Stimulated activated CD4-positive, alpha-beta T cell treated with anti-CD3 and anti-CD28 coated beads, Interleukin-12 subunit alpha, Interleukin-12 subunit beta, amount 100 ng/mL, for 24 hours (primary cell): Measurements from ENCODE around the gene LCN15.
"Not testable (repeated sequence)": the region's sequence is repeated elsewhere in the genome, so short reads cannot be mapped to it uniquely, and the experiment has no call there.

Experiments
- DNase-seq, 2 experiments: peaks; one replicate each; pipeline ENCODE4 v3.0.0-alpha.2; 2020; ENCODE audit warnings: low read depth in 2 of 2

Gene LCN15

DNA sequence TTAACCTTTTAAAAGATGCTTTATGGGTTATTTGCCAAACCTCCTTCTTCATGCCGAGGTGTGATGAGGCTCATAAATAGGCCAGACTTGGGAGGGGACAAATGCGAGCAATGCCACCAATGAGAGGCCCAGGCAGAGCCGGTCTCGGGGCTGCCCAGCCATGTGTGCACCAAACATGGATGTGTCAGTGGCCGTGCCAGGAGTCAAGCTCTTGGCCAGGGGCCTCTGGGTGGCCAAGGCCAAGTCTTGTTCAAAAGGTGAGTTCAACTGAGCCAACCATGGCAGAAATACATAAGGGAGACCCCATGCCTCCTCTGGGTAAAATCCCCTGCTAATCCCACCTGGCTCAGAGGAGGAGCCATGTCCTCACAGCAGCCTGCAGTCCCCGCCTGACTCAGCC, 10.9 kb upstream of the LCN15 start:
- no peak for DNase-seq

DNA sequence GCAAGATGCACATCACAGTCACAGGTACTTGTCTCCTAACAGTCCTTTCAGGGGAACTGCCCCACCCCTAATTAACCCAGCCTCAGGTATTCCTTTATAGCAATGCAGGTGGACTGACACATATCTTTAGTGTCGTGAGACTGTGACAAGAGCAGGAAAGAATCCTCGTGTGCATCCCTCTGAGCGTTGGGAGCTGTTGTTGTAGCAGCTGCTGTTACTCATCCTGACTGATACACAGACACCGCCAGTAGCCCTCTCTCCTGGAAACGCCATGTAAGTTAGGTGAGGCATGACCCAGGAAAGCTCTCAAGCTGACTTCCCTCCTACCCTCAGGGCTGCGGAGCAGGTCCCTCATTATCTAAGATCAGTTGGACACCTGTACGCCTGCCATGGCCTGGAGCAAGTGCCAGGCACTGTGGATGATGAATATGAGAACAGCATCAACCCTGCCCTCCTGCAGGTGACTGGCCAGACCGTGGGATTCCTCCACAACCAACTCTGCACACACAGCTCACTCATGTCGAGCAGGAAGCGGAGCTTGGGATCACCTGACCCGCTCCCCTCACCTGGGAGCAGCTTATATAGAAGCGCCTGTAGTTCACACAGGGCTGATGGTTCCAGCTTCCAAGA, 10.2 kb upstream of the LCN15 start:
- DNase-seq, result no peak

DNA sequence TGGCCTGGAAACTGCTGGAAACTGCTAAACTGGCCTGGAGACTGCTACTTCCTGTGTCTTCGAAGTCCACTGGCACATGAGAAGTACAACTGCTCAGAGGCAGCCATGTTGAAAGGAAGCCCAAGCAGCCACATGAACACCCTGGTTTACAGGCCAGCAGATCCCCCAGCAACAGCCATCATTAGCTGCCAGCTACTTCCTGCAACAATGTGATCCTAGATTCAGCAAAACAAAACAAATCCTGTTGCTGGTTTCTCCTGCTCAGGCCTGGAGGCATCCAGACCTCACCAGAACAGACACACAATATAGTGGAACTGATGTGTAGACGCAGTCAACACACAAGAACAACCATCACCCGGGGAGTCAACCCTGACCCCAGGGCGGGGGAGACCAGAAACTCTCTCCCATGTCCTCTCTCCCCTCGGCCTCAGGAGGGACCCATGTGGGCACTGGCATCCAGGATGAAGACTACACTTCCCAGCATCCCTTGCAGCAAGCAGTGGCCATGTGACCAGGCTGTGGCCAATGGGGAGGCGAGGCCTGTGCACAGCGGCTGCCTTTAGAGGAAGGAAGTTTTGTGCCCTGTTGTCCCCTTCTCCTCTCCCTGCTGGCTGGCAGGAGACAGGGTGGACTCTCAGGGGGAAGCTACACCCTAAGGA, 9.2 kb upstream of the LCN15 start:
- DNase-seq, result no peak

DNA sequence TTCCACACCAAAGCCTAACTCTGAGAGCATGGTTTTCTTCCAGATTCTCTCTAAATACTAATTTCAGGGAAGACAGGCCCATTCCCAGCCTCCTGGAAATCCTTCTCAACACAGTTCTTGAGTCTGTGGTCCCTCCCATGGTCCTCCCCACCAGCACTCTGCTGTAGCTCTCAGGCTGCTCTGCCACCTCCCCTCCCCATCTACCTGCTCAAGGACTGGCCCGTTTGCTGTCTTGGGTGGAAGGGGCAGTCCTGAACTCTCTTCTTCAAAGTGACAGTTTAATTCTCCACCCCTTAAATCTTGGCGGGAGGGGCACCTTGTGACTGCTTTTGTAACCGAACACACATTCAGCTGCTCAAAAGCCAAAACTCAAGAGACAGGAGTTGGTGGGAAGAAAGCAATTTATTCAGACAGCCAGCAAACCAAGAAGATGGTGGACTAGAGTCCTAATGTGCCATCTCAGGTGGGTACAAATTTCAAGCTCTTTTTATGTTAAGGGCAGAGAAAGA, 7.6 kb upstream of the LCN15 start:
- no peak for DNase-seq

DNA sequence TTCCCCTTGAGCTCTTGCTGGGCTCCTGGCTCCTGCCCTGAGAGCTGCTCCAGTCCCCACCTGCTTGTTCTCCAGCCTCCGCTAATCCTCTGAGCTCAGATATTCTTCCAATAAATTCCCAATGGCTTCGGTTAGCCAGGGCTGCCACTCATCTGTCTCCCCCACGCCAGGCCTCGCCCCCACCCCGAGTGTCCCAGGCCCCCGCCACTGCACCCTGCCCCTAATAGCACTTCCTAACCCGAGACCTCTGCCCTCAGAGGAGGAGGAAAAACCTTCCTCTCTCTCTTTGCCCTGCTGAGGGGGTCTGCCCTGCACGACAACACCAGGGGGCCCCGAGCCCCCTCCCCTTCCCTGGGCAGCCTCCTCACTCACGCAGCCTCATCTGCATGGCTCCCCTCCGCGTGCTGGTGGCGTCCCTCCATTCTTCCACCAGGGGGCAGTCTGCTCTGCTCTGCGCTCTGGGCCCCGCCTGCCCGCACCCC, 5.4 kb upstream of the LCN15 start:
- DNase-seq, result peak in 1 of 2 experiments; percentile 53

DNA sequence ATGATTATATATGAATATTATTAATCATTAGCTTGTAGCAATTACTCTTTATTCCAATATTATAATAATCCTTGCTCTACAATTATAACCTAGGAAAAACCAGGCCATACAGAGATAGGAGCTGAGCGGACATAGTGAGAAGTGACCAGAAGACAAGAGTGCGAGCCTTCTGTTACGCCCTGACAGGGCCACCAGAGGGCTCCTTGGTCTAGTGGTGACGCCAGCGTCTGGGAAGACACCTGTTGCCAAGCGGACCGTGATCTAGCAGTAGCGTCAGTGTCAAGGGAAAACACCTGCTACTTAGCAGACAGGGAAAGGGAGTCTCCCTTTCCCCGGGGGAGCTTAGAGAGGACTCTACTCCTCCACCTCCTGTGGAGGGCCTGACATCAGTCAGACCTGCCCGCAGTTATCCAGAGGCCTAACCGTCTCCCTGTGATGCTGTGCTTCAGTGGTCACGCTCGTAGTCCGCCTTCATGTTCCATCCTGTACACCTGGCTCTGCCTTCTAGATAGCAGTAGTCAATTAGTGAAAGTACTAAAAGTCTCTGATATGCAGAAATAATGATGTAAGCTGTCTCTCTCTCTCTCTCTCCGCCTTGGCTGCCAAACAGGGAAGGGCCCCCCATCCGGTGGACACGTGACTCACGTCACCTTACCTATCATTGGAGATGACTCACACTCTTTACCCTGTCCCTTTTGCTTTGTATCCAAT, 2.2 kb upstream of the LCN15 start:
- DNase-seq, result not testable (repeated sequence)

DNA sequence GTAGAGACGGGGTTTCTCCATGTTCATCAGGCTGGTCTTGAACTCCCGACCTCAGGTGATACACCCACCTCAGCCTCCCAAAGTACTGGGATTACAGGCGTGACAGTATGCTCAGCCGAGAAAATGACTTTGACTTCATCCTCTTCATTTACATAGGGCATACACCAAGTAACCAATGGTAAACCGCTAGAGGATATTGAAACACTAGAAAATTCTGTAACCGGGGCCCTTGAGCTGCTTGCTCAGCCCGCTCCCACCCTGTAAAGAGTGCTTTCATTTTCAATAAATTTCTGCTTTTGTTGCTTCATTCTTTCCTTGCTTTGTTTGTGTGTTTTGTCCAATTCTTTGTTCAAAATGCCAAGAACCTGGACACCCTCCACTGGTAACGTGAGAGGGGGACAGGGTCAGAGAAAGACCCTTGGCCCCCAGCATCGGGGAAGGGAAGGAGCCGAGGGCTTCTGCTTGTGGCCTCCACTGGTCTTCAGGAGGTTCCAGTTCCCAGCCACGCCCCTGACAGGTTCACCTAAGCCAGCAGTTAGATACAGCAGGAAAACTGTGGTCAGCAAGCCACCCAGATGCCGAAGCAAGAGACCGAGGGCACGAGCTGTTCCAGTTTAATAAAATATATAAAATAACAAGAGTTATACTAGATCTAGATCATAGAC, 1.6 kb upstream of the LCN15 start:
- not testable (repeated sequence) for DNase-seq

DNA sequence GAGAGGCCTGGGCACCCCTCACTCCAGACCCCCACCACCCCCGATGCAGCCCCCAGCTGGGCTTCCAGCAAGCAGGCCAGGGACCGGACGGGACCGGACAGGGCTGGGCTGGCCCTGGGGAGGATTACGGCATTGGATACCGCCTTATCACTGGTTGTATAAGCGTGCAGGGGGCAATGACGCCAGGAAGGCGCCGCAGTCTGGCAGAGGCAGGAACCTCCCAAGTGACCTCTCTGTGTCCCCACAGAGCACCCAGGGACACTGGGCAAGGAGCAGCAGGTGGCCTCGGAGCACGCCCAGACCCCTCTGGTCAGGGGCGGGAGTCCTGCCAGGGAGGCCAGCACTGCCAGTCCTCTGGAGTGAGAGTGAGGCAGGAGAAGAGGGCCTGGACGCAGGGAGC, 723 bp upstream of the LCN15 start:
- DNase-seq, result no peak

DNA sequence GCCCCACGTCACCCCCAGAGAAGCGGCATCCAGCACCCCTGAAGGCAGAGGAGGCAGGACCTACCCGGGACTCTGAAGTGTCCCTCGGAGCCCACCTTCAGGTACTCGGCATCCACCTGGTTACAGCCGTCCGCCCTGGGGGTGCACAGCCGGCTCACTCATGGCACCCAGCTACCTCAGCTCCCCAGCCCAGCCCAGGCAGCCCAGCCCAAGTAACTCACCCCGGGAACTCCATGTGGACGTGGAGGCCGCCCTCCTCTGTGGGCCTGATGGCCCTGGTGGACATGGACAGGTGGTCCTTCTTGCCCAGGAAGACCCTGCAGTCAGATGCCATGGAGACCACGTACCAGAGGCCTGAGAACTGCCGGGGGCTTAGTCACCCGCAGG, 676 bp downstream of the LCN15 start:
- DNase-seq, result no peak

DNA sequence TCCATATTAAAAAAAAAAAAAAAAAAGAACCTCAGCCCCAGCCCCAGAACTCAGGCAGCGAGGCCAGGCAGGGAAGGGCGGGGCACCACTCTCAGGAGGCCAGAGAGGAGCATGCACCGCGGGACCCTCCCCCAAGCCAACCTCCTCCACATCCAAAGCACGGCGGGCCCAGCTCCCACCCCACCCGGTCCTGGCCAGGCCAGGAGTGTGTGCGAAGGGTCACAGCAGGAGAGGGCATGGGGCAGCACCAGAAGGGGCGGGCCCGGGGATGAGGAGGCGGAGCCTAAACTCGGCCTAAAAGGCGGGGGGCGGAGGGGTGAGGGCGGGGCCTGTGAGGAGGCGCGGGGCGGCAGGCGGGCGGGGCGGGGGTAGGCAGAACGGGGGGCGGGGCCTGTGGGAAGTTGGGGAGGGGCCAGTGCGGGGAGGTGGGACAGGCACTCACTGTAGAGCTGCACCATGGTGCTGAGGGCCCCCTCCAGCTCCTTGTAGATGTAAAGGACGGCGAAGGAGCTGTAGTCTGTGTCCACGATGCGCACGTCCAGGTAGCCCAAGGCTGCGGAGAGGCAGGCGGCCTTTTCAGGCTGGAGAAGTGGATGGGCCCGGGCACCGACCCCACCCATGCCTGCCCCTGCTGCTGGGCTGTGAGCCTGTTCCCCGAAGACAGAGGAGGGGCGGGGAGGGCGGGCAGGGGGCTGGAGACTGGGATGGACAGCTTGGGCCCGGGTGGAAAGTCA, 1.2 kb downstream of the LCN15 start:
- DNase-seq, result peak in 1 of 2 experiments; percentile 55

DNA sequence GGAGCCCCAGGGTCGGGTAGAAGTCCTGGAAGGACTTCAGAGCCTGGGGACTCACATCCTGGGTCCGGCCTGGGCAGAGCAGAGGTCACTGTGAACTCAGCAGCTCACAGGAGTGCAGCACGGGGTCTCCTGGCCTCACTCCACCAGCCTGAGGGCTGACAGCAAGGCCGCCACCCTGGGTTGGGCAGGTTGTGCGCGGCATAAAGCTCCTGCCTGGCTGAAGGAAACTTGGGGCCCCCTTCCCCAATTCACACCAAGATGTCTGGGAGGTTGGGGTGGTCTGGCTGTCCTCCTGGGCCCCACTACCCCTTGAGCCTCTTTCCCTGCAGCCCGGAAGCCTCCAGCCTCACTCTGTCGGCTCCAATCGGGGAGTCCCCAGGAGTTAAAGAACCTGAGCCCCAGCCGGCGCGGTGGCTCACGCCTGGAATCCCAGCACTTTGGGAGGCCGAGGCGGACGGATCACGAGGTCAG, 2.1 kb downstream of the LCN15 start:
- no peak for DNase-seq

DNA sequence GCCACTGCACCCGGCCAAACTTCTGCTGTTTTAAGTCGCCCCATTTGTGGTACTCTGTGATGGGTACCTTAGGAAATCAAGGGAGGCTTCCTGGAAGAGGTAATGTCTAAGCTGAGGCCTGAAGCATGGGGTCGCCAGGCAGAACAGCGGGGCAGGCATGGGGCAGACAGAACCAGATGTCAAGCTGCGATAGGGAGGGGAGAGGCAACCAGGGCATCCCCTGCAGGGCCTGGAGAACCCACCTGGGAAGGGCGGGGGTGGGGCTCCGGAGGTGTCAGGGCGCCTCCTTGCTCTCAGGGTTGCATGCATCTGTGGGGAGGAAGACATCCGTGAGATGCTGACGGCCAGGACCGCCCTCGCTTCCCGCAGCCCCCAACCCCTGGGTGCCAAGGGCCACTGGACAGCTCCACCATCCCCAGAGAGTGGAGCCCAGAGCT, 2.8 kb downstream of the LCN15 start:
- DNase-seq, result no peak

DNA sequence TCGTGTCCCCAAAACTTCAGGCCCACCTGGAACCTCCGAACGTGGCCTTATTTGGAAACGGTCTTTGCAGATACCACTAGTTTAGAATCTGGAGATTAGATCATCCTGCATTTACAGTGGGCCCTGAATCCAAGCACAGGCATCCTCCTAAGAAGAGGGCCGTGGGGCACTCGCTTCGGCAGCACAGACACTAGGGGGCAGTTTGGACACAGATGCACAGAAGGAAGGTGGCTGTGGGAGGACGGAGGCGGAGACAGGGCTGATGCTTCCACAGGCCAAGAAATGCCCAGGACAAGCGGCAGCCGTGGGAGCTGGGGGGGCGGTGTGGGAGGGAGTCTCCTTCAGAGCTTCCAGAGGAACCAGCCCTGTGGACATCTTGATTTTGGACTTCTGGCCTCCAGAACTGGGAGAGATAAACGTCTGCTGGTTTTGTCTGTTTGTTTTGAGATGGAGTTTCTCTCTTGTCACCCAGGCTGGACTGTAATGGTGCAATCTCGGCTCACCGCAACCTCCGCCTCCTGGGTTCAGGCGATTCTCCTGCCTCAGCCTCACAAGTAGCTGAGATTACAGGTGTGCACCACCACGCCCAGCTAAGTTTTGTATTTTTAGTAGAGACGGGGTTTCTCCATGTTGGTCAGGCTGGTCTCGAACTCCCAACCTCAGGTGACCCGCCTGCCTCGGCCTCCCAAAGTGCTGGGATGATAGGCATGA, 3.3 kb downstream of the LCN15 start:
- DNase-seq, result not testable (repeated sequence)

DNA sequence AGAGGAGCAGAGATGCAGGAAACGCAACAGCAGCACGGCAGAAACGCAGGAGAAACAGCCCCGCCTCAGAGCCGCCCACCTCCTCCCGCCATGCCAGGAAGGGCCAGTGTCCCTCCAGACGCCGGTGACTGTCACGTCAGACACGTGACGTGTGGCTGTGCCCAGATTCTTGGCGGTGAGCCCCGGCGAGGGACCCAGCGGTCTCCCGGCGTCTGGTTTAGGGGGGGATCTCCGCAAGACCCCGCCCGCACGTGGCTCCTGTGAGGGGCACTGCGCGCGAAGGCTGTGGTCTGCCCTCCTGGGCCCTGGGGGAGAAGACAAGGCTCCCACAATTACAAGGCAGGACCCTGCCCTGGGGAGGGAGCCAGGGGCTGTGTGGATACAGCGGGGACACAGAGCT, 3.9 kb downstream of the LCN15 start:
- no peak for DNase-seq

DNA sequence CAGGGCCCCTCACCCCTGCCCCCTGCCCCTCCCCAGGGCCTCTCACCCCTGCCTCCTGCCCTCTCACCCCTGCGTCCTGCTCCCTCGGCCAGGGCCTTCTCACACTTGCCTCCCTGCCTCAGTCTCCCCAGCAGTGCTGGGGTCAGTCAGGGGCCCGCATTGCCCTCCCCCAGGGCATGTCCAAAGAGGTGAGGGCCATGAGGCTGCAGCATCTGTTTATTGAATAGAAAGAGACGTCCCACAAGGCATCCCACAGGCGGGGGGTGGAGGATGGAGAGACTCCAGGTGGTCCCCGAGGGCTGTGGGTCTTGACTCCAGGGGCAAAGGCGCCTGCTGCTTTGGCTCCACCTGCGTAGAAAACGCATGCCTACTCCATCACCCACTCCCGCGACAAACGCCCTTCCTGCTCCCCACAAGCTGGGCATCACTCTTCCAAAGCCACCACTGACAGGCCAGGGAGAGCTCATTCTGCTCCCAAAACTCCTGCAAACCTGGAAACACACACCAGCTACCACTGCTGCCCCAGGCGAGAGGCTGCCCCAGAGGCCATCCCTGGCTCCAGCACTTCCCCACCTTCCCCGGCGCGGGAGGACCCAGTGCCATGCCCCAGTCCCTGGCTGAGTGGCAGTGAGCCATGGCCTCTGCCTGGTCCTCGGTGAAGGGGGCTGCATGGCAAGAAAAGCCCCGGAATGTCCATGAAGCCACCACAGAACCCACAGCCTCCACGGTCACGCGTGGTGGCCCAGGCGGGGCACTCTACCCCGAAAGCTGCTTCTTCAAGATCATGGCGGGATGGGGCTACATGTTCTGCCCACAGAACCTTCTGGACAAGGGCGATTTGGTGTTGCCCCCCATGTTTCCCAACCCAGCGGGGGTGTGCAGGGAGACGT, 4.6 kb downstream of the LCN15 start:
- no peak for DNase-seq

DNA sequence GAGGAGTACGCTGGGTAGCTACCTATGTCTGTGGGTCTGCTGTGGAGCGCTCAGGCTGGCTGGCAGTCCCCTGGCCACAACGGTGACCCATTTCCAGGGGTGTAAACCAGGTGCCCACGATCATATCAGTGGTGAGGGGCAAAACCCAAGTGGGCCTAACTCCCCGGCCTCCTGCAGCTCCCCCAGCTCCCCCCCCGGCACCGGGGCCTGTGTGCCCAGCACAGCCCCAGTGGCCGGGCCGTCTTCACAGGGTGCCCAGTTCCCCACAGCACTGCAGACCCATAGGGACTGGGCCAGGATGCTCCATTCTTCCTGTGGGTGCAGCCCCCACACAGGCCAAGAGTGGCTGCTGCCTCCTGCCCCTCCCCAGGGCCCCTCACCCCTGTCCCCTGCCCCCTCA, 5.3 kb downstream of the LCN15 start:
- DNase-seq, result no peak

DNA sequence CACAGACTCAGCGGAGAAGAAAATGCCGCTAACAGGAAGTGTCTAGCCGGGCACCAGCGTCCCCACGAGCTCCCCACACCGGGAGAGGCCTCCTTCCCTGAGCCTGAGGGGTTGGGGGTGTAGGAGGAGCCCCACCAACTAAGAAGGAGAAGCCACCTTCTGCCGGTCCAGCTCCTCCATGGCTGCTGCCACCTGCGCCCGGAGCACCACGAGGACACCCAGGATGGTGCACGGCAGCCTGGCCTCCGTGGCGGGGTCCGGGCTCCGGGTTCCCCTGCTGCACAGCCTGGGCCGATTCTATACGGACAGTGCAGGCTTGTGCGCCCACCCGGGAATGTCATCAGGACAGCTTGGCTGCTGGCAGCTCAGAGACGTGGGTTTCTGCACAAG, 6.6 kb downstream of the LCN15 start:
- no peak for DNase-seq

DNA sequence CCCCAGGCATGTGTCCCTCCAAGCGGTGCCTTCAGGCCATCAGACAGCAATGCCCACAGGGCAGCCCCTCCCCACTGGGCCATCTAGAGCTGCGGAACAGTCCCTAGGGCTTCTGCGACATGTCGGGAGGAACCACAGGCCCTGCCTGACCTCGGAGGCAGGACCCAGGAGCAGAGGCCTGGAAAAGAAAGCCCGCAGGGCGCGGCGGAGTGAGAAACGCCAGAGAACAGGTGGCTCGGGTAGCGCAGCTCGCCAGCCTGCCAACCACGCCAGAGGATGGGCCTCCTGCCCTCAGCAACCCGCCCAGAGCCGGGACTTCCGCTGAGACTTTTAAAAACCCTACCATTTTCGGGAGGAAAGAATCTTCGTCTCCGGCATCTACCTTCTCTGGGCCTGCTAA, 7.0 kb downstream of the LCN15 start:
- no peak for DNase-seq

DNA sequence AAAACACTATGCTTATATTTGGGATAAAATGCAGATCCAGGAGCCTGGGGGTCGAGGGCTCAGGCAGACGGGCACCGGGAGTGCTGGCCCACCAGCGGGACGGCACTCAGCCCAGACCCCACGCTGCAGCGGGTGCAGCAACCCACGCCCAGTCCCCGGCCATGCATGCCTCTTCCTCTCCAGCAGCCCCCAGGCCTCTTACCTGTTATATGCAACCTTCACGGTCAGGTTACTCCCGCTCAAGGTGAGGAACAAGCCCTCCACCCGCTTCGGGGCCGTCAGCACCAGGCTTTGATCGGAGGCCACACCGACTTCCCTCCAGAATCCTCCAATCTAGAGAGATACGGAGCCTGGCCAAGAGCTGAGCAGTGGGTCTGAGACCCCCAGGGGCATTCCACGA, 7.5 kb downstream of the LCN15 start:
- DNase-seq, result no peak

DNA sequence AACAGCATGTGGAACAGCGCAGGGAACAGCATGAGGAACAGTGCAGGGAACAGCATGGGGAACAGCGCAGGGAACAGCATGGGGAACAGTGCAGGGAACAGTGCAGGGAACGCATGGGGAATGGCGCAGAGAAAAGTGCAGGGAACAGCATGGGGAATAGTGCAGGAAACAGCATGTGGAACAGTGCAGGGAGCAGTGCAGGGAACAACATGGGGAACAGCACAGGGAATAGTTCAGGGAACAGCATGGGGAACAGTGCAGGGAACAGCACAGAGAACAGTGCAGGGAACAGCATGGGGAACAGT, 8.2 kb downstream of the LCN15 start:
- DNase-seq, result no peak
